Muscle layer of duodenum (tissue), 2 donors: ENCODE data around the gene SRRT.
A peak's percentile ranks its signal among the peaks of the same experiment; 100 is the strongest.

Experiments used
- H3K27ac ChIP-seq: one replicate; pipeline ENCODE4 v1.7.0; 2013; ENCODE audit warnings: mild to moderate bottlenecking, low read length
- H3K27me3 ChIP-seq: one replicate; pipeline ENCODE4 v1.7.0; 2013; ENCODE audit warnings: low read depth, mild to moderate bottlenecking, control low read depth, low read length
- H3K36me3 ChIP-seq, 2 donors: one replicate each; pipeline ENCODE4 v1.7.0; 2013; ENCODE audit warnings: low read length in 2 of 2, control low read depth in 1 of 2, mild to moderate bottlenecking in 1 of 2; ENCODE audit not compliant: insufficient read depth in 2 of 2, control insufficient read depth in 1 of 2
- H3K4me1 ChIP-seq, 2 donors: one replicate each; pipeline ENCODE4 v1.7.0; 2013; ENCODE audit warnings: low read length in 2 of 2, mild to moderate bottlenecking in 2 of 2, control low read depth in 1 of 2, moderate library complexity in 1 of 2; ENCODE audit not compliant: insufficient read depth in 2 of 2, control insufficient read depth in 1 of 2
- H3K4me3 ChIP-seq, 2 donors: one replicate each; pipeline ENCODE4 v1.7.0; 2013; ENCODE audit warnings: low read length in 2 of 2, low read depth in 1 of 2, mild to moderate bottlenecking in 1 of 2
- H3K9me3 ChIP-seq, 2 donors: one replicate each; pipeline ENCODE4 v1.7.0; 2013; ENCODE audit warnings: low read length in 2 of 2, control low read depth in 1 of 2, mild to moderate bottlenecking in 1 of 2; ENCODE audit not compliant: control insufficient read depth in 1 of 2
- donor health status: healthy.

The SRRT gene, protein sequence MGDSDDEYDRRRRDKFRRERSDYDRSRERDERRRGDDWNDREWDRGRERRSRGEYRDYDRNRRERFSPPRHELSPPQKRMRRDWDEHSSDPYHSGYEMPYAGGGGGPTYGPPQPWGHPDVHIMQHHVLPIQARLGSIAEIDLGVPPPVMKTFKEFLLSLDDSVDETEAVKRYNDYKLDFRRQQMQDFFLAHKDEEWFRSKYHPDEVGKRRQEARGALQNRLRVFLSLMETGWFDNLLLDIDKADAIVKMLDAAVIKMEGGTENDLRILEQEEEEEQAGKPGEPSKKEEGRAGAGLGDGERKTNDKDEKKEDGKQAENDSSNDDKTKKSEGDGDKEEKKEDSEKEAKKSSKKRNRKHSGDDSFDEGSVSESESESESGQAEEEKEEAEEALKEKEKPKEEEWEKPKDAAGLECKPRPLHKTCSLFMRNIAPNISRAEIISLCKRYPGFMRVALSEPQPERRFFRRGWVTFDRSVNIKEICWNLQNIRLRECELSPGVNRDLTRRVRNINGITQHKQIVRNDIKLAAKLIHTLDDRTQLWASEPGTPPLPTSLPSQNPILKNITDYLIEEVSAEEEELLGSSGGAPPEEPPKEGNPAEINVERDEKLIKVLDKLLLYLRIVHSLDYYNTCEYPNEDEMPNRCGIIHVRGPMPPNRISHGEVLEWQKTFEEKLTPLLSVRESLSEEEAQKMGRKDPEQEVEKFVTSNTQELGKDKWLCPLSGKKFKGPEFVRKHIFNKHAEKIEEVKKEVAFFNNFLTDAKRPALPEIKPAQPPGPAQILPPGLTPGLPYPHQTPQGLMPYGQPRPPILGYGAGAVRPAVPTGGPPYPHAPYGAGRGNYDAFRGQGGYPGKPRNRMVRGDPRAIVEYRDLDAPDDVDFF

DNA sequence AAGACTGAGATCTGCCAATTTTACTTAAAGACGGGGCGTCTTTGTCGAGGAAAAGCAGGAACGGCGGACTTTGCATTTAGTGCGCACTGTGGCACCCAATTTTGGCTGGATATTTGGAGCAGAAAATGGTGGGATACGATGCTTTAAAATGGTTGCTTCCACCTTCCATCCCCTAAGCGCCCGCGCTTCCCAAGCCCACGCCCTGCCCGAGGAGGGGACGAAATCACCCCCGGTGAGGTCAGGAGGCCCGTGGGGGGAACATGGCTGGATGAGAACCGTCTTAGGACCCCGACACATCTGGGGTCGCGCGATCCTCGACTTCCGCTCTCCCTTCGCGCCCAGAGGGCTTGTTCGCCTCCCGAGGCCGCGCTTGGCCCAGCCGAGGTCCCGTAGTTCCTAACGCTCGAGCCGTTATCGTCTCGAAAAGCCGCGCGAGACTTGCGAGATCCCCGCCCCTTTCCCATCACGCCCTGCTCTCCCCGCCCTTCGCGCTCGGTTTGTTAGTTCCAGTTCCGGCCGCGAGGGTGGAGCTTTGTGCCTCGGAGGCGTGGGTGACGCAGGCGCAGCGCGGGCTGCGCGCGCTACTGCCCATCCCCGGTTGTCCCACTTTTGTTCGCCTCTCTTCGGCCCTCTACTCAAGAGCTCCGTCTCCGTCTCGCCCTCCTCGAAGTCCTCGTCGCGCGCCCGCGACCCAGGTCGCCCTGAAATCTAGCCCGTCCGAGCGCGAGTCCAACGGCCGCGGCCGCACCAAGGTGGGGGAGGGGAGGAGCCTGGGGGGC lies at the start of gene SRRT:
Gene SRRT (plus strand): TSS at position 527 of the 779 bp plus-strand sequence. CDS start 488 bp downstream, outside the sequence.
- Histone ChIP-seq H3K9me3 (no peaks in the 10 kb centered on the region), H3K4me1 (peaks cover 7 to 41% of the 10 kb centered on the region in 2 donors), H3K36me3 (peaks cover 9 to 31% of the 10 kb centered on the region in 2 donors), H3K27ac (peak within 1 kb of the TSS; percentile 96), H3K27me3 (no peaks in the 10 kb centered on the region), H3K4me3 (peak within 1 kb of the TSS; percentile 72 to 94)

DNA sequence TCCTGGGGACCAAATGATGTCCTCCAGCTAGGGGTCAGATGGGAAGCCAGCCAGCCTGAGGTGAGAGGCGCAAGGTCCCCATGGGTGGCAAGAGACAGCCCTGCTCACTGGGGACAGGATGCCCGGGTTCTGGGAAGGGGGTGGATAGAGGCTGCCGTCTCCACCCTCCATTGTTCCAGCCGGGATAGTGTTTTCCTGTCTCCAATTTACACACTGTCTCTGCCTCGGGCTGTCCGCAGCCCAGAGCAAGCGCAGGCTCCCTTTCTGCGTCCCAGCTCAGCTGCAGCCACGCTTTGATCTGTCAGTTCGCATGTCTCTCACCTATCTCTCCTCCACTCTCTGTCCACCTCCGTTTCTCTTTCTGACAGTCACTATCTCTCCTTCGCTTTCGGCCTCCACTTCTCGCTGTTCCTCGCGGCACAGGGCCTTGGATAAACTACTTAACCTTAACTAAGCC lies 49.7 kb upstream of the SRRT start:
- Histone ChIP-seq H3K27me3 (no peaks in the 10 kb centered on the region), H3K4me3 (peak overlapping the region; percentile 59 to 75), H3K4me1 (peaks cover 5 to 23% of the 10 kb centered on the region in 2 donors), H3K27ac (peak overlapping the region; percentile 65), H3K36me3 (peaks cover 0 to 32% of the 10 kb centered on the region in 2 donors), H3K9me3 (no peaks in the 10 kb centered on the region)

DNA sequence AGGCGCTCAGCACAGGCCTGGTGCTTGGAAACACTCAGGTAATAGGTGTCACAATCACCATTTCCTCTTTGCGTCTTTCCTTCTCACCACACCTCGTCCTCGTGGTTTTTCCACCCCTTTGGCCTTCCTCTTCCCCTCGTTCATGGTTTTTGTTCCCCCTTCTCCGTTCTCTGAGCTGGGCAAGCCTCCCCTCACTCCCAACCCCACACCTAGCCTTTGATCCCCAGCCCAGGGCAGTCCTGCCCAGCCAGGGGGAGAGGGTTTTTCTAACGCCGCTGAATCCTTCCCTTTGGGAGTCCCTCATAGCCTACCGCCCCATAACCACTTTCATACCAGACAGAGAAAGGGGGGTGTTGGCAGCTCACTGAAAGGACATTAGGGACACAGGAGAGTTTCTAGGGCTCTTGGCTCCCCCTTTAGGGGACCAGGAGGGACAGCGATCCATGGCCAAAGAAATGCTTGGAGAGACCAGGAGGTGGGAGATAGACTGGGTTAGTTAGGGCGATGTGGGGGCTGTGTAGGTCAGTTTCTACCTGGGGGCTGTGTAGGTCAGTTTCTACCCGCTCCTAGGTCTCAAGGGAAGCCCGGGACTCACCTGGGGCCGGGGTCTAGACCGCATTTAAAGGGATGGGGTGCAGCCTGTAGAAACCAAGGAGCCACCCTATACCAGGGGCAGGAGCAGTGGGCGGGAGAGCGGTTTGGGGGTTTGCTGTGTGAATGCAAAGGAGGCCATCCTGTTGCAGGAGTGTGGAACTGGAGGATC lies 49.0 kb upstream of the SRRT start:
- Histone ChIP-seq H3K4me3 (peak overlapping the region; percentile 59 to 75), H3K4me1 (peaks cover 5 to 23% of the 10 kb centered on the region in 2 donors), H3K36me3 (peaks cover 0 to 25% of the 10 kb centered on the region in 2 donors), H3K27me3 (no peaks in the 10 kb centered on the region), H3K9me3 (no peaks in the 10 kb centered on the region), H3K27ac (peak overlapping the region; percentile 65)

DNA sequence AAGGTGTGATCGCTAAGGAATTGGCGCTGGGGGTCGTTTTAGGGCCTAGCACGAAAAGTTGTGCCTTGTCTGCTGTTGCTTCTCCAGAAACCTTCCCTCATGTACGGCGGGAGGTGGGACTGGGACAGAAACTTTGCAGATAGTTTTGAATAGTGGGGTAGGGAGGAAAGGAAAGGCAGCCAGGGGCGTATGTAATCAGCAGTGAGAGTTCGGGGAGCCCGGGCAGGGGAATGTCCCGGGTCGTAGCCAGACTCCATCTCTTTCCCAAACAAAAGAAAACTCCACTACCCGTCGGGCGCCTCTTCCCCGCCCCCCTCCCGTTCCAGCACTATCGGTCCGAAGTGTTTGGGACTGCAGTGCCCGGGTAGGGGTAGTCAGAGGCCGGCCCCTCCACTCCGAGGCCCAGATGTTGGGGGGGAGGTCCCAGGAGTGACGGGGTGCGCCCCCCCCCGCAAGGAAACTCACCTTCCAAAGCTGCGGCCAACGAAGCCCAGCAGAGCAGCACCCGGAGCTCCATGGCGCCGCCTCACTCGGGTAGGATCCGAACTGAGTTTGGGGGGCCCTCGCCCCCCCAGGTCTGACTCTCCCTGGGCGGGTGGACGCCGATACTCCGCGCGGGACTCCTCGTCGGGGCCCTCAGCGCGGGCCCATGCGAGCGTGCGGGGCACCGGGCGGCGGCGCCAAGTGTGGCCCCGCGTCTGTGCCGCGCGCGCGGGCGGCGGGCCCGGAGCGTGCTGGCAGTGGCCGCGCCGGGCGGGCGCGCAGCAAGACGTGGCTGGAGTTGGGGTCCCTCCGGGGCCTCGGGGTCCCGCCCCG lies 48.2 kb upstream of the SRRT start:
- Histone ChIP-seq H3K27ac (peak overlapping the region; percentile 65), H3K4me1 (peaks cover 5 to 23% of the 10 kb centered on the region in 2 donors), H3K27me3 (no peaks in the 10 kb centered on the region), H3K4me3 (peak overlapping the region; percentile 59 to 75), H3K9me3 (no peaks in the 10 kb centered on the region), H3K36me3 (peaks cover 0 to 21% of the 10 kb centered on the region in 2 donors)

DNA sequence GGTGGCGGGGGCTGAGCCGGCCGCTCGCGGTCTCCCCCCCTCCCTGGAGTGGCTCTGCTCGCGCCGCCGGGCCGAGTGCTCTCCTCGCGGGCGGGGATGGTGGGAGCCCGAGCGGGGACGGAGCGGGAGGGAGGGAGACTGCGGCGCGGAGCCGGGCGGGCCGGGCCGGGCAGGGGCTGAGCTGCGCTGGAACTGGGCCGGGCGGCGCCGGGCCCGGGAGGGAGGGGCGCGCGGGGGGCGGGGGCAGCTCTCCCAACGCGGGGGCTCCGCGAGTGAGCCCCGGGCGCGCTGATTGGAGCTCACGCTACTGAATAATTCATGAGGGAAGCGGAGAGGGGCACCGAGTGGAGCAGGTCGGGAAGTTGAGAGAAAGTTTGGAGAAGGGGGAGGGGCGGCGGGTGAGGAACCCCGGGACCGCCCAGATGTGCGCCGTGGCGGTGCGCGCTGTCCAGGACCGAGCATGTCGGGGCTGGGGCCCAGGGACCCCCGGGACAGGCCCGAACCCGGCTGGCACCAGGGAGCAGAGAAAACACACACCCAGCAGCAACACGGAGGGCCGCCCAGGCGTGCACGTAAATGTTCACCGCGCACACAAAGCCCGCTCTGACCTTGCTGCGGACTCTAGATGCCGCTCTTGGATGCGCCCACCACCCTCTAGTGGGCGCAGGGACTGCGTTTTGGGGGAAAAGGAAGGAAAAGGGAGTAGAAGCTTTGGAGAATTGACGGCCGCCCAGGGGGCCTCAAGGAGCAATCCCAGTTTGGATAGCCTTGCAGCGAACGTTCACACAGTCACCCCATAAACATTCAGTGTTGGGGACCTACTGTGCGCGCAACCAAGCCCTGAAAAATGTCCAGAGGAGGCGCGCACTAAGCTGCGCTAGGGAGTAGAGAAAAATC lies 47.3 kb upstream of the SRRT start, which contains the start of gene EPHB4:
Gene EPHB4 (minus strand): TSS at position 194 of the 897 bp plus-strand sequence. CDS start 493 bp downstream, outside the sequence.
- Histone ChIP-seq H3K4me3 (peak within 1 kb of the TSS; percentile 69 to 75), H3K27me3 (no peaks in the 10 kb centered on the region), H3K27ac (peak within 1 kb of the TSS; percentile 65)

DNA sequence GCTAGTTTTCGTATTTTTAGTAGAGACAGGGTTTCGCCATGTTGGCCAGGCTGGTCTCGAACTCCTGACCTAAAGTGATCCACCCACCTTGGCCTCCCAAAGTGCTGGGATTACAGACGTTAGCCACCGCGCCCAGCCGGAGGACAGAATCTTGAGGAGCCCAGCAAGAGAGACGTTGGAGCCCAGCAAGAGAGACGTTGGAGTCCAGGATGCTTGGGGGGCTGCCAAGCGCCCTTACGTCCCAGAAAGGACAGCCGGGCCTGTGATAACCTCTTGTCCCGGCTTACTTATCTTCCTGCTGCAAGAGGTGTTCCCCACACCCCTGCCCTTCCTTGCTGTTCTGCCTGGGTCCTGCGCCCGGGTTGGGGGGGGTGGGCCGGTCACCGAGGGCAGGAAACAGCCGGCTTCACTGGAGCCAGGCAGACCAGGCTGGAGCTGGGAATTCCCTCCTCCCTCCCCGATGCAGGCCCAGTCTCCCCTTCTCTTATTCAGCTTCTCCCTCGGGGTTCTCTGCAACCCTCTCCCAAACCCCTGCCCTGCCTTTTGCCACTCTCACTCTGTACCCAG lies 45.7 kb upstream of the SRRT start:
- H3K9me3 ChIP-seq = no peaks in the 10 kb centered on the region
- no peaks in the 10 kb centered on the region for H3K27me3 ChIP-seq
- no peaks in the 10 kb centered on the region for H3K36me3 ChIP-seq
- peaks cover 5 to 22% of the 10 kb centered on the region in 2 donors for H3K4me1 ChIP-seq
- no peak overlapping the region for H3K27ac ChIP-seq
- H3K4me3 ChIP-seq = no peak overlapping the region

More for the DNA sequence above, 47.3 kb upstream of the SRRT start, which contains the start of gene EPHB4:
- no peaks in the 10 kb centered on the region for H3K9me3 ChIP-seq
- peaks cover 0 to 13% of the 10 kb centered on the region in 2 donors for H3K36me3 ChIP-seq
- peaks cover 5 to 23% of the 10 kb centered on the region in 2 donors for H3K4me1 ChIP-seq

DNA sequence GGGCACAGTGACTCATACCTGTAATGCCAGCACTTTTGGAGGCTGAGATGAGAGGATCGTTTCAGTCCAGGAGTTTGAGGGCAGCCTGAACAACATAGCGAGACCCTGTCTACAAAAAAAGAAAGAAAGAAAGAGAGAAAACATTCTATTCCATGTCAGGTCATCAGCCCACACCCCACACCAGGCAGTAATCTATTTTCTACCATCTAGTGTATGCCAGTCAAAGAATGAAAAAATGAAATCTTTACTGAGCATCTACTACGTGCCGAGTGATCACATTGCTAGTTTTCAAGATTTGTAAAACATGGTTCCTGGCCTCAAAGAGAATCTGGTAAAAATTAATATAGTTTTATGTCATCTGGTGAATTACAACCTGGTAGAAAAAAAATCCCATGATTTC lies 44.5 kb upstream of the SRRT start:
- Histone ChIP-seq H3K4me3 (no peak overlapping the region), H3K27ac (no peak overlapping the region), H3K9me3 (no peaks in the 10 kb centered on the region), H3K27me3 (no peaks in the 10 kb centered on the region), H3K36me3 (no peaks in the 10 kb centered on the region), H3K4me1 (peaks cover 4 to 11% of the 10 kb centered on the region in 2 donors)

DNA sequence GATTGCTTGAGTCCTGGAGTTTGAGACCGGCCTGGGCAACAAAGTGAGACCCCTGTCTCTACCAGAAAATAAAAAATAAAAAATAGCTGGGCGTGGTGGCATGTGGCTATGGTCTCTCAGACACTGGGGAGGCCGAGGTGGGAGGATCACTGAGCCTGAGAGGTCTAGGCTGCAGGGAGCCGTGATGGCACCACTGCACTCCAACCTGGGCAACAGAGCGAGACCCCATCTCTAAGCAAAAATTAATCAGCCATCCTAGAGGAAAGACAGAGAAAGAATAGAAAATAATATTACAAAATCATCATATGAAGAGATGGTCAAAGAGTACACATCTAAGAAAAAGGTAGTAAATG lies 42.6 kb upstream of the SRRT start:
- Histone ChIP-seq H3K27ac (no peak overlapping the region), H3K27me3 (no peaks in the 10 kb centered on the region), H3K9me3 (no peaks in the 10 kb centered on the region), H3K36me3 (no peaks in the 10 kb centered on the region), H3K4me3 (no peak overlapping the region), H3K4me1 (peaks cover 0 to 3% of the 10 kb centered on the region in 2 donors)
